HEK293T (cell line): Measurements from ENCODE around the gene SNED1.

Source experiments
- ARNT ChIP-seq: fragments of 450-650 bp; IDR thresholded peaks from 2 replicates; pipeline ENCODE4 v1.6.1; 2017; ENCODE audit warnings: mild to moderate bottlenecking
- BHLHE40 ChIP-seq: fragments of 450-650 bp; IDR thresholded peaks from 2 replicates; pipeline ENCODE4 v1.6.1; 2016; ENCODE audit warnings: mild to moderate bottlenecking, moderate library complexity, borderline replicate concordance
- FOXA1 ChIP-seq: fragments of 450-650 bp; IDR thresholded peaks from 2 replicates; pipeline ENCODE4 v1.6.1; 2016; ENCODE audit warnings: mild to moderate bottlenecking
- FOXK2 ChIP-seq: fragments of 450-650 bp; IDR thresholded peaks from 2 replicates; pipeline ENCODE4 v1.6.1; 2016; ENCODE audit warnings: mild to moderate bottlenecking
- LEF1 ChIP-seq: fragments of 450-650 bp; IDR thresholded peaks from 2 replicates; pipeline ENCODE4 v1.6.1; 2017; ENCODE audit warnings: mild to moderate bottlenecking, borderline replicate concordance
- SP1 ChIP-seq: fragments of 450-650 bp; IDR thresholded peaks from 2 replicates; pipeline ENCODE4 v1.6.1; 2017
- SUZ12 ChIP-seq: fragments of 450-650 bp; IDR thresholded peaks from 2 replicates; pipeline ENCODE4 v1.6.1; 2016; ENCODE audit warnings: mild to moderate bottlenecking
- TARDBP ChIP-seq: fragments of 450-650 bp; IDR thresholded peaks from 2 replicates; pipeline ENCODE4 v1.6.1; 2016
- TF ChIP-seq, protein P1 (sequence below): fragments of 450-650 bp; IDR thresholded peaks from 2 replicates; pipeline ENCODE4 v1.6.1; 2016

DNA sequence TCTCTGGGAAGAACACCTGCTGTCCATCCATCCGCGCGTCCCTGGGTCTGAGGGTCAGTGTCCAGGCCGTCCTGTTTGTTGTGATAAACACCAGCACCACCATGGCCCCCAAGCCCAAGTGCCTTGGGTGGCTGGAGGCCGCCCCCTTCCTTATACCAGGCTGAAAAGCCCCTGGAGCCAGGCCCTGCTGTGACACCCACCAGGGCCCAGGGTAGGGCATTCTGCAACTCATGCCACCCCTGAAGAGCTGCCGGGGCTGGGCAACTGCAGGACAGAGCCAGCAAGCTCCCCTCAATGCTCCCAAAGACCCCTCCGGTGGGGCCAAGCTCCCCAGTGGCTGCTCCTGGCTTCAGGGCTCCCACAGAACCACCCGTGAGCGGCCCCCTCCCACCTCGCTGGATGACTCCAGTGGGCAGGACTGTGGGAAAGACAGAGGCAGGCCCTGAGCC, 31.9 kb upstream of the SNED1 start:
- TF ChIP-seq TARDBP (no peak), ARNT (no peak), BHLHE40 (no peak), FOXK2 (no peak), LEF1 (no peak), SUZ12 (no peak), FOXA1 (no peak), SP1 (no peak)
- TF ChIP-seq, protein P1, sequence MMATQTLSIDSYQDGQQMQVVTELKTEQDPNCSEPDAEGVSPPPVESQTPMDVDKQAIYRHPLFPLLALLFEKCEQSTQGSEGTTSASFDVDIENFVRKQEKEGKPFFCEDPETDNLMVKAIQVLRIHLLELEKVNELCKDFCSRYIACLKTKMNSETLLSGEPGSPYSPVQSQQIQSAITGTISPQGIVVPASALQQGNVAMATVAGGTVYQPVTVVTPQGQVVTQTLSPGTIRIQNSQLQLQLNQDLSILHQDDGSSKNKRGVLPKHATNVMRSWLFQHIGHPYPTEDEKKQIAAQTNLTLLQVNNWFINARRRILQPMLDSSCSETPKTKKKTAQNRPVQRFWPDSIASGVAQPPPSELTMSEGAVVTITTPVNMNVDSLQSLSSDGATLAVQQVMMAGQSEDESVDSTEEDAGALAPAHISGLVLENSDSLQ, result no peak
